HG02973 (cell line): ENCODE measurements around the gene IGSF8.

ENCODE experiments used
- ATAC-seq: cut with Tn5 transposase; IDR thresholded peaks from one replicate; pipeline ENCODE4 v1.9.1; 2021; ENCODE audit warnings: moderate library complexity; ENCODE audit not compliant: unreplicated experiment

Gene IGSF8

GRCh38 chr1:160097911-160098851 lies at the start of gene IGSF8:
TSS of gene IGSF8 (minus strand) at chr1:160098619. CDS start at chr1:160098472, 147 bp downstream.
- ATAC-seq: peak; percentile 36

GRCh38 chr1:160148121-160148520 lies 49.7 kb upstream of the IGSF8 start:
- ATAC-seq: no peak

GRCh38 chr1:160146107-160146506 lies 47.7 kb upstream of the IGSF8 start:
- ATAC-seq: no peak

- no peak for ATAC-seq
Observed at GRCh38 chr1:160144921-160145320, 46.5 kb upstream of the IGSF8 start.

- no peak for ATAC-seq
Observed at GRCh38 chr1:160143695-160144094, 45.3 kb upstream of the IGSF8 start.

GRCh38 chr1:160139840-160140239 lies 41.4 kb upstream of the IGSF8 start:
- no peak for ATAC-seq

GRCh38 chr1:160137216-160137862 lies 38.9 kb upstream of the IGSF8 start:
- ATAC-seq: no peak

GRCh38 chr1:160136926-160137200 lies 38.4 kb upstream of the IGSF8 start:
- no peak for ATAC-seq

- no peak for ATAC-seq
Observed at GRCh38 chr1:160136121-160136925, 37.9 kb upstream of the IGSF8 start.

GRCh38 chr1:160134791-160135572 lies 36.6 kb upstream of the IGSF8 start:
- no peak for ATAC-seq

- ATAC-seq: no peak
Observed at GRCh38 chr1:160133990-160134770, 35.8 kb upstream of the IGSF8 start.

GRCh38 chr1:160131803-160132565 lies 33.6 kb upstream of the IGSF8 start:
- no peak for ATAC-seq

GRCh38 chr1:160130939-160131338 lies 32.5 kb upstream of the IGSF8 start:
- ATAC-seq: no peak

- no peak for ATAC-seq
Observed at GRCh38 chr1:160130486-160130885, 32.1 kb upstream of the IGSF8 start.

- no peak for ATAC-seq
Observed at GRCh38 chr1:160129966-160130365, 31.5 kb upstream of the IGSF8 start.

- ATAC-seq: no peak
Observed at GRCh38 chr1:160129558-160129957, 31.1 kb upstream of the IGSF8 start.

GRCh38 chr1:160129046-160129445 lies 30.6 kb upstream of the IGSF8 start:
- no peak for ATAC-seq

- ATAC-seq: no peak
Observed at GRCh38 chr1:160128636-160129035, 30.2 kb upstream of the IGSF8 start.

GRCh38 chr1:160127865-160128523 lies 29.6 kb upstream of the IGSF8 start:
- no peak for ATAC-seq
